CD14-positive monocyte (primary cell): ENCODE results near the gene SLC10A4. TPM values are rescaled to one million over a fixed set of nuclear protein-coding genes. Genes with fewer than 3 reads are reported as not detected.

ENCODE experiments used
- DNase-seq, 3 donors: peaks; one replicate each; pipeline ENCODE4 v3.0.0-alpha.2; 2011 to 2022
- H2AFZ ChIP-seq: 2 replicates; pipeline ENCODE4 v1.6.0; 2012; ENCODE audit warnings: mild to moderate bottlenecking, low read depth, low read length, inconsistent platforms; ENCODE audit not compliant: insufficient read depth, poor library complexity, severe bottlenecking
- H3K27ac ChIP-seq, 2 donors: 1 replicate in 1 of 2; 2 replicates in 1 of 2; pipeline ENCODE4 v1.5.1; 2012 to 2013; ENCODE audit warnings: low read length in 2 of 2, control low read depth in 1 of 2, inconsistent platforms in 1 of 2, low read depth in 1 of 2, mild to moderate bottlenecking in 1 of 2
- H3K27me3 ChIP-seq, 2 donors: one replicate each; pipeline versions ENCODE4 v1.6.0 to v1.6.1; 2011 to 2013; ENCODE audit warnings: low read length in 2 of 2; ENCODE audit not compliant: control insufficient read depth in 2 of 2, insufficient read depth in 2 of 2
- H3K36me3 ChIP-seq, 2 donors: replicated peaks in 1 of 2; 1 replicate in 1 of 2; 2 replicates in 1 of 2; pipeline versions ENCODE4 v1.5.1 to v1.6.1; 2012 to 2013; ENCODE audit warnings: low read length in 2 of 2, control low read depth in 1 of 2, inconsistent platforms in 1 of 2, mild to moderate bottlenecking in 1 of 2; ENCODE audit not compliant: insufficient read depth in 2 of 2, control insufficient read depth in 1 of 2
- H3K4me1 ChIP-seq, 2 donors: 1 replicate in 1 of 2; 2 replicates in 1 of 2; pipeline versions ENCODE4 v1.5.1 to v1.6.1; 2012 to 2013; ENCODE audit warnings: low read length in 2 of 2, control low read depth in 1 of 2, inconsistent platforms in 1 of 2, mild to moderate bottlenecking in 1 of 2, moderate library complexity in 1 of 2; ENCODE audit not compliant: insufficient read depth in 2 of 2, control insufficient read depth in 1 of 2
- H3K4me2 ChIP-seq: replicated peaks from 2 replicates; pipeline ENCODE3; 2012; ENCODE audit warnings: low read length, moderate library complexity, mild to moderate bottlenecking; ENCODE audit not compliant: poor library complexity, severe bottlenecking; ENCODE audit errors: extremely low read depth
- H3K4me3 ChIP-seq, 3 experiments: fragments of 200-600 bp in 1 of 3; sonication (generic) in 1 of 3; replicated peaks in 1 of 3; 1 replicate in 2 of 3; 2 replicates in 1 of 3; pipeline ENCODE4 v1.5.1; 2011 to 2013; ENCODE audit warnings: low read length in 3 of 3, mild to moderate bottlenecking in 3 of 3, control low read depth in 2 of 3, low read depth in 2 of 3, inconsistent platforms in 1 of 3, moderate library complexity in 1 of 3
- H3K79me2 ChIP-seq: 2 replicates; pipeline ENCODE4 v1.6.0; 2012; ENCODE audit warnings: mild to moderate bottlenecking, control low read depth, inconsistent platforms, low read length, moderate library complexity; ENCODE audit not compliant: insufficient read depth
- H3K9ac ChIP-seq: 2 replicates; pipeline ENCODE4 v1.6.0; 2017; ENCODE audit warnings: low read length, mild to moderate bottlenecking; ENCODE audit not compliant: insufficient read depth, poor library complexity, severe bottlenecking
- H3K9me3 ChIP-seq, 2 donors: replicated peaks in 1 of 2; 1 replicate in 1 of 2; 2 replicates in 1 of 2; pipeline versions ENCODE4 v1.5.1 to v1.6.1; 2012 to 2013; ENCODE audit warnings: low read length in 2 of 2, control low read depth in 1 of 2; ENCODE audit not compliant: control insufficient read depth in 1 of 2, insufficient read depth in 1 of 2
- H4K20me1 ChIP-seq: 2 replicates; pipeline ENCODE4 v1.6.0; 2012; ENCODE audit warnings: mild to moderate bottlenecking, low read length, control low read depth, moderate library complexity; ENCODE audit not compliant: insufficient read depth
- H3K27ac Mint-ChIP-seq, 7 donors: one replicate each; pipeline ENCODE4 v1.8.0; 2020; ENCODE audit warnings: mild to moderate bottlenecking in 7 of 7, mixed read lengths in 7 of 7, moderate library complexity in 6 of 7, inconsistent platforms in 2 of 7
- H3K27me3 Mint-ChIP-seq, 3 donors: one replicate each; pipeline ENCODE4 v1.8.0; 2021 to 2022; ENCODE audit warnings: low read depth in 3 of 3, mild to moderate bottlenecking in 3 of 3, mixed read lengths in 3 of 3, moderate library complexity in 3 of 3, inconsistent platforms in 1 of 3
- H3K36me3 Mint-ChIP-seq, 2 donors: one replicate each; pipeline ENCODE4 v1.8.0; 2020; ENCODE audit warnings: mixed read lengths in 2 of 2, inconsistent platforms in 1 of 2, mild to moderate bottlenecking in 1 of 2
- H3K4me1 Mint-ChIP-seq: one replicate; pipeline ENCODE4 v1.8.0; 2020; ENCODE audit warnings: mild to moderate bottlenecking, mixed read lengths
- H3K4me3 Mint-ChIP-seq, 2 donors: one replicate each; pipeline ENCODE4 v1.8.0; 2020; ENCODE audit warnings: mild to moderate bottlenecking in 2 of 2, mixed read lengths in 2 of 2, moderate library complexity in 1 of 2
- H3K9me3 Mint-ChIP-seq, 7 donors: one replicate each; pipeline ENCODE4 v1.8.0; 2020 to 2022; ENCODE audit warnings: mixed read lengths in 7 of 7, mild to moderate bottlenecking in 6 of 7, moderate library complexity in 6 of 7, inconsistent platforms in 2 of 7
- CTCF ChIP-seq: fragments of 200-600 bp; IDR thresholded peaks from one replicate; pipeline ENCODE4 v1.8.0; 2022; ENCODE audit warnings: antibody characterized with exemption, mild to moderate bottlenecking
- WGBS: methylation state at CpG from one replicate; pipeline ENCODE4 v1.1.5; 2013; ENCODE audit warnings: missing lambda C conversion rate; ENCODE audit not compliant: insufficient coverage; 5-methylcytosine and 5-hydroxymethylcytosine counted together
- intact Hi-C, 2 donors: fragments of 100-400 bp; cut with micrococcal nuclease; formaldehyde crosslinking; loops; one replicate each; pipeline versions ENCODE4 v1.15.0 to v1.15.1; 2023
- polyA plus RNA-seq, 3 donors: library from polyadenylated mRNA; depleted of rRNA in 1 of 3; unstranded in 2 of 3; stranded (reverse) in 1 of 3; fragments of 300-500 nt in 2 of 3; fragments of >200 nt in 1 of 3; fragmentation: Illumina TruSeq in 2 of 3; gene quantifications; 1 replicate in 2 of 3; 2 replicates in 1 of 3; pipeline ENCODE4 v1.2.3, GENCODE V29; 2012 to 2021

SLC10A4 gene
- polyA plus RNA-seq, 3 donors: not detected

GRCh38 chr4:48454591-48454990 lies 28.6 kb upstream of the SLC10A4 start:
- no peaks in the 10 kb centered on the region for H3K4me1 ChIP-seq
- H3K36me3 ChIP-seq: no peaks in the 10 kb centered on the region
- no peak overlapping the region for H3K27ac Mint-ChIP-seq
- H3K9me3 ChIP-seq: no peaks in the 10 kb centered on the region
- no peaks in the 10 kb centered on the region for H3K79me2 ChIP-seq
- WGBS: 88% methylated on average over 1 of the region's 2 CpGs
- no peaks in the 10 kb centered on the region for H3K4me1 Mint-ChIP-seq
- H3K9me3 Mint-ChIP-seq: peaks cover 2 to 18% (median 5%) of the 10 kb centered on the region in 7 donors
- no peak for DNase-seq
- peaks cover 2 to 5% (median 5%) of the 10 kb centered on the region in 3 donors for H3K27me3 Mint-ChIP-seq
- intact Hi-C loops: no loop called here
- no peak overlapping the region for H3K9ac ChIP-seq
- no peak overlapping the region for H3K4me2 ChIP-seq
- no peak overlapping the region for H3K4me3 Mint-ChIP-seq
- H3K36me3 Mint-ChIP-seq: no peaks in the 10 kb centered on the region
- H3K27ac ChIP-seq: no peak overlapping the region
- no peak overlapping the region for H3K4me3 ChIP-seq
- no peaks in the 10 kb centered on the region for H4K20me1 ChIP-seq
- H3K27me3 ChIP-seq: no peaks in the 10 kb centered on the region
- H2AFZ ChIP-seq: no peak overlapping the region
- no peak for TF ChIP-seq CTCF

- Mint-ChIP-seq H3K4me3 (no peak overlapping the region), H3K36me3 (no peaks in the 10 kb centered on the region), H3K4me1 (no peaks in the 10 kb centered on the region), H3K9me3 (peaks cover 0 to 18% (median 5%) of the 10 kb centered on the region in 7 donors), H3K27me3 (peaks cover 1 to 6% (median 2%) of the 10 kb centered on the region in 3 donors), H3K27ac (no peak overlapping the region)
- Histone ChIP-seq H3K36me3 (no peaks in the 10 kb centered on the region), H3K4me1 (no peaks in the 10 kb centered on the region), H2AFZ (no peak overlapping the region), H3K27me3 (no peaks in the 10 kb centered on the region), H3K9ac (no peak overlapping the region), H3K9me3 (no peaks in the 10 kb centered on the region), H3K79me2 (no peaks in the 10 kb centered on the region), H3K4me3 (no peak overlapping the region), H4K20me1 (no peaks in the 10 kb centered on the region), H3K4me2 (no peak overlapping the region), H3K27ac (no peak overlapping the region)
- no peak for DNase-seq
- TF ChIP-seq CTCF: no peak
- intact Hi-C loops: no loop called here
These were observed 22.1 kb upstream of the SLC10A4 start for GRCh38 chr4:48461000-48461399.
